ENCODE data around the gene YTHDC1.
"Not testable (repeated sequence)": the region's sequence is repeated elsewhere in the genome, so short reads cannot be mapped to it uniquely, and the experiment has no call there.

YTHDC1 gene
- 187 to 309 (median 273) reads per million in 4 experiments for total RNA-seq

GRCh38 chr4:68349649-68350360 is at the start of gene YTHDC1:
TSS of gene YTHDC1 (minus strand) at chr4:68350090. CDS start at chr4:68349753, 337 bp downstream.
- peak; percentile 91 for DNase-seq

- DNase-seq, result no peak
These were observed 49.4 kb upstream of the YTHDC1 start for GRCh38 chr4:68399306-68399705.

- no peak for DNase-seq
These were observed 46.9 kb upstream of the YTHDC1 start for GRCh38 chr4:68396756-68397155.

- no peak for DNase-seq
These were observed 41.5 kb upstream of the YTHDC1 start for GRCh38 chr4:68391436-68391835.

GRCh38 chr4:68390205-68390935 is 40.5 kb upstream of the YTHDC1 start:
- no peak for DNase-seq

- not testable (repeated sequence) for DNase-seq
These were observed 39.6 kb upstream of the YTHDC1 start for GRCh38 chr4:68389386-68389913.

GRCh38 chr4:68388347-68388865 is 38.5 kb upstream of the YTHDC1 start:
- DNase-seq, result no peak

GRCh38 chr4:68385267-68385666 is 35.4 kb upstream of the YTHDC1 start:
- DNase-seq, result no peak

- no peak for DNase-seq
These were observed 33.2 kb upstream of the YTHDC1 start for GRCh38 chr4:68383115-68383514.

- DNase-seq, result no peak
These were observed 28.3 kb upstream of the YTHDC1 start for GRCh38 chr4:68378226-68378625.

- DNase-seq, result peak; percentile 14
These were observed 26.0 kb upstream of the YTHDC1 start for GRCh38 chr4:68375667-68376559.

GRCh38 chr4:68373513-68373912 is 23.6 kb upstream of the YTHDC1 start:
- DNase-seq, result peak; percentile 8

- DNase-seq, result no peak
These were observed 22.7 kb upstream of the YTHDC1 start for GRCh38 chr4:68372588-68372987.

GRCh38 chr4:68369142-68369805 is 19.4 kb upstream of the YTHDC1 start:
- DNase-seq, result no peak

GRCh38 chr4:68368691-68369131 is 18.8 kb upstream of the YTHDC1 start:
- DNase-seq, result no peak

GRCh38 chr4:68367835-68368234 is 17.9 kb upstream of the YTHDC1 start:
- DNase-seq, result no peak

GRCh38 chr4:68366600-68366999 is 16.7 kb upstream of the YTHDC1 start:
- DNase-seq, result no peak

GRCh38 chr4:68365068-68365467 is 15.2 kb upstream of the YTHDC1 start:
- no peak for DNase-seq

- DNase-seq, result no peak
These were observed 11.3 kb upstream of the YTHDC1 start for GRCh38 chr4:68361146-68361589.

GRCh38 chr4:68360231-68360968 is 10.5 kb upstream of the YTHDC1 start:
- no peak for DNase-seq

- no peak for DNase-seq
These were observed 9.6 kb upstream of the YTHDC1 start for GRCh38 chr4:68359508-68359907.

All from effector CD8-positive, alpha-beta T cell (primary cell).